PFSK-1 (cell line): Measurements from ENCODE around the gene RNASE9.

Source experiments
- FOXP2 ChIP-seq: optimal IDR thresholded peaks from 2 replicates; pipeline ENCODE3; 2011; ENCODE audit warnings: borderline replicate concordance, control low read depth, inconsistent platforms; ENCODE audit not compliant: insufficient read depth; ENCODE audit errors: extremely low read length, extremely low read depth
- POLR2AphosphoS5 ChIP-seq: IDR thresholded peaks from 2 replicates; pipeline ENCODE4 v1.6.1; 2012; ENCODE audit warnings: low read depth, mild to moderate bottlenecking, control low read depth, low read length, moderate library complexity
- REST ChIP-seq, 2 experiments: IDR thresholded peaks; 2 replicates each; pipeline versions ENCODE4 v1.6.1 to v1.8.0; 2011 to 2012; ENCODE audit warnings: low read depth in 2 of 2, low read length in 2 of 2, control low read depth in 1 of 2, inconsistent platforms in 1 of 2, mild to moderate bottlenecking in 1 of 2, moderate library complexity in 1 of 2; ENCODE audit not compliant: insufficient read depth in 1 of 2

GRCh38 chr14:20597108-20597507 lies 36.3 kb upstream of the RNASE9 start:
- TF ChIP-seq REST (IDR thresholded peaks at IDR 0.05; ENCODE audit: insufficient read depth in 1 of 2, low read depth in 2 of 2, low read length in 2 of 2): no peak
- TF ChIP-seq POLR2AphosphoS5: no peak
- TF ChIP-seq FOXP2: no peak
